Medulla oblongata (tissue), 1 donor: ENCODE results near the gene GLIPR1.
A peak's percentile ranks its signal among the peaks of the same experiment; 100 is the strongest.
"Not testable (repeated sequence)": the region's sequence is repeated elsewhere in the genome, so short reads cannot be mapped to it uniquely, and the experiment has no call there.

Source experiments
- DNase-seq: peaks from one replicate; pipeline ENCODE4 v3.0.0-alpha.2; 2015; ENCODE audit errors: extremely low spot score

Gene GLIPR1

DNA sequence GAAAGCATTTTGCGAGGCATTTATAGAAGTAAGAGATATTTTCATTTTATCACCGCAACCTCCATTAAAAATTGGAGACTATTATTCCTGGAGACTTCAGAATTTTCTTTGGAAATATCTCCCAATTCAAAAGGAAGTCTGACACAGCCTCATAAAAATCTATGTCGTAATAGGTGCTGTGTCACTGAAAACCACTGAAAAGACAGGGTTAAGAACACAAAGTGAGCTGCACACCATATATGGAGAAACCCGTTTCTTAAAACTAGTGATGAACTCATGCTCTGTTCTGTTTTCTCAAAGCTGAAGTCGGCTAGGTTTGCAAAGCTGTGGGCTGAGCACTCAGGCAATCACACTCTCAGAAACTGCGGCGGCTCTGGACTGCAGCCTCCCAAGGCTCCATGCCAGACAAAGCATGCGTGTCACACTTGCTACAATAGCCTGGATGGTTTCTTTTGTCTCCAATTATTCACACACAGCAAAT is at the start of gene GLIPR1:
Gene GLIPR1, plus strand, starts transcription at position 287 of the 481 bp plus-strand sequence. Its CDS starts 126 bp downstream, at position 413.
- peak; percentile 75 for DNase-seq

GRCh38 chr12:75432924-75433323 is 47.6 kb upstream of the GLIPR1 start:
- DNase-seq = no peak

DNA sequence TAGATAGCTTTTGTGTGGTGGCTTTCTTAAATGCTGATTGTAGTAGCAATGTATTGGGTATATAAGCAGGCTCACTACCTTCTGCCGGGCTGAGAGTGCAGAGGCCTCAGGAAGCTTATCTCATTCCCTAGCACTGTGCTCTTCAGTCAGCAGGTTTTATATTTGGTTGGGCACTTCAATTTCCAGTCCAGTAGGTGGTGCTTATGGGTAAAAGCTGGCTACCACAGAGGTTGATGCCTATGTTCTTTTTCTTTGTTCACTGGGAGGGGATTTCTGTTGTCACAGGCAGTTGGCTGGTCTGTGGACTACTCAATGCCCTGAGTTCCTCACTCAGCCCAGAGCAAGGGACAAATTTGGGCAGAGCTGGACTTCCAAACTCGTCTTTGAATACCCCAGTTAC is 43.0 kb upstream of the GLIPR1 start:
- peak; percentile 31 for DNase-seq

DNA sequence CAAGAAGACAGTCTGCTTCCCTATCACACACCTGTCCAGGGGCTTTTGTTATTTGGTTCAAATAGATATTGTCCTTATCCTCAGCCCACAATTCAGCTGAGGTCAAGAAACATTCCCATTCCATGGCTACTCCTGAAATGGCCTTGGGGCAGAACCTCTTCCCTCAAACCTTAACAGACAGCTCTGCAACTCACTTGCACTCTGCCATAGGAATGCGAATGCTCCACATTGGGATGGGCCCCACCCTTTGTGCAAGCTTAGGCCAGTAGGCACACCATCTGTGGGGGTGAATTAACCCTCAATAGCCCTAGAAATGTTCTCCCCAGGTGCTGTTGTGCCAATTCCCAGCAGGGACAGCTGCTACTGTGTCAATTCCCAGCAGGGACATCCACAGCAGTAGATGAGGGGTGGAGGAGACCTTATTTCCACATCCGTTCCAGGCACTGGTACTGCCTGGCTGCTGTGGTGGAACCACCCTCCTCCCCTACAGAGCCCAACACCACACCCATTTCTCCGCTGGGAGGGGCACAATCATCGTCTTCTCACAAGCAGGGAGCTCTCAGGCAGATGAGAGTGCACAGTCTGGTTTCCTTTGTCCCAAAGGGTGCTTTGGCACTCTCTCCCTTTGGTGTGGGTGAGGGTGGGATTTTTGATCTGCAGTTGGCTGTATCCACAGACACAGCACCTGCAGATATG is 42.3 kb upstream of the GLIPR1 start:
- no peak for DNase-seq

GRCh38 chr12:75439048-75439447 is 41.5 kb upstream of the GLIPR1 start:
- DNase-seq = no peak

GRCh38 chr12:75439930-75440329 is 40.6 kb upstream of the GLIPR1 start:
- no peak for DNase-seq

DNA sequence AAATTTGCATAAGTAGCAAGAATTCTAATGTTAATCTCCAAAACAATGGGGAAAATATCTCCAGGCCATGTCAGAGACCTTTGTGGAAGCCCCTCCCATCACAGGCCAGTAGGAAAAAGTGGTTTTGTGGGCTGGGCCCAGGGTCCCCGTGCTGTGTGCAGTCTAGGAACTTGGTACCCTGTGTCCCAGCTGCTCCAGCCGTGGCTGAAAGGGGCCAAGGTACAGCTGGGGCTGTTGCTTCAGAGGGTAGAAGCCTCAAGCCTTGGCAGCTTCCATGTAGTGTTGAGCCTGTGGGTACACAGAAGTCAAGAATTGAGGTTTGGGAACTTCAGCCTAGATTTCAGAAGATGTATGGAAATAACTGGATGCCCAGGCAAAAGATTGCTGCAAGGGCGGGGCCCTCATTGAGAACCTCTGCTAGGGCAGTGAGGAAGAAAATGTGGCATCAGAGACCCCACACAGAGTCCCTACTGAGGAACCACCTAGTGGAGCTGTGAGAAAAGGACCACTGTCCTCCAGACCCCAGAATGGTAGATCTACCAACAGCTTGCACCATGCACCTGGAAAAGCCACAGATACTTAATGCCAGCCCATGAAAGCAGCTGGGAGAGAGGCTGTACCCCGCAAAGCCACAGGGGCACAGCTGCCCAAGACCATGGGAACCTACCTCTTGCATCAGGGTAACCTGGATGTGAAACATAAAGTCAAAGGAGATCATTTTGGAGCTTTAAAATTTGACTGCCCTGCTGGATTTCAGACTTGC is 38.7 kb upstream of the GLIPR1 start:
- not testable (repeated sequence) for DNase-seq

DNA sequence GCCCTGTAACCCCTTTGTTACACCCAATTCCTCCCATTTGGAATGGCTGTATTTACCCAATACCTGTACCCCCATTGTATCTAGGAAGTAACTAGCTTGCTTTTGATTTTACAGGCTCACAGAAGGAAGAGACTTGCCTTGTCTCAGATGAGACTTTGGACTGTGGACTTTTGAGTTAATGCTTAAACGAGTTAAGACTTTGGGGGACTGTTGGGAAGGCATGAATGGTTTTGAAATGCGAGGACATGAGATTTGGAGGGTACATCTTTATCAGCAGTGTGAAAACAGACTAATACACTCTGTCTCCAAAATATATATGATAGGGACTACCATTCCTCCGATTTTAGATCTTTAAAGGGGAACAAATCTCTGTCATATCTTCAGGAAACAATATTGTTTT is 38.1 kb upstream of the GLIPR1 start:
- DNase-seq = not testable (repeated sequence)

DNA sequence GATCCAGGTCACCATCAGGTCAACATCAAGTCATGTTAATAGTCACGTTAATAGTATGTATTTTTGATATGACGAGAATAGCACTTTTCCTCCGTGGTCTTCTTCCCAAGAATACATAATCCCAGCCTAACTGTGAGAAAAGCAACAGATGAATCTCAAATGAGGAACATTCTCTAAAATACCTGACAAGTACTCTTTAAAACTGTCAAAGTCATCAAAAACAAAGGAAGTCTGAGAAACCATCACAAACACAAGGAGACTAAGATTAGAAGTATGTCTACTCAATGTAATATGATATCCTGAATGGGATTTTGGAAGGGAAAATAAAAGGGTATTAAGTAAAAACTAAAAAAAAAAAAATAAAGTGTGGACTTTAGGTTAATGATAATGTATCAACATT is 36.8 kb upstream of the GLIPR1 start:
- DNase-seq = no peak

- DNase-seq = no peak
Measured at GRCh38 chr12:75444429-75445136, 36.0 kb upstream of the GLIPR1 start.

- not testable (repeated sequence) for DNase-seq
Measured at GRCh38 chr12:75445137-75445507, 35.4 kb upstream of the GLIPR1 start.

- DNase-seq = no peak
Measured at GRCh38 chr12:75446857-75447256, 33.7 kb upstream of the GLIPR1 start.

DNA sequence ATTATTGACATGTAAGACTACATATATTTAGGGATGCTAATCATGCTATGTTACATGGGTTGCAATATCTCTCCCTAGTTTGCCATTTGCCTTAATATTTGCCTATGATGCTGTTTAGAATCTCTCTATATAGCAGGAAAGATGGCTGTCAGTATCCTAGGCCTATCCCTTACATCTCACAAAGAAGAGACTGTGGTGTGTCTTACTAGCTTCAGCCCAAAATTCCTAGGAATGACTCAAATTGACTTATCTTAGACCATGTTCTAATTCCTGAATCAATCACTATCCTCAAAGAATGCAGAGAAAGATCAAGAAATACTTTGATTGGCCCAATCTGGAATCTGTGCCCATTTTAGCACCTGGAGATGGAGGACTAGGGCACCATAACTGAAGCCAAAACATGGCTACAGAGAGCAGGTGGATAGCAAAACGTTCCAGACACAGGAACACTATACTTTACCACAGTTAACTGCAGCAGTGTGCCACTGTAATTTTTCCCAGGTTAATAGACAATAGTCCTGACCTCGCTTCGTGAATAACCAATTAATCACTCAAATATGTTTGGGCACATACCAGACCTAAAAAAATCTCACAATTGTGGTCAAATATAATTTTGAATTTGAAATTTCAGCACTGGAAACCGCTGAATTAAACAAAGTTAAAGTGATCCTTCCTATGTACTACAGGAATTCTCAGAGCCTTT is 32.7 kb upstream of the GLIPR1 start:
- DNase-seq = no peak

GRCh38 chr12:75452675-75453330 is 27.8 kb upstream of the GLIPR1 start:
- no peak for DNase-seq

DNA sequence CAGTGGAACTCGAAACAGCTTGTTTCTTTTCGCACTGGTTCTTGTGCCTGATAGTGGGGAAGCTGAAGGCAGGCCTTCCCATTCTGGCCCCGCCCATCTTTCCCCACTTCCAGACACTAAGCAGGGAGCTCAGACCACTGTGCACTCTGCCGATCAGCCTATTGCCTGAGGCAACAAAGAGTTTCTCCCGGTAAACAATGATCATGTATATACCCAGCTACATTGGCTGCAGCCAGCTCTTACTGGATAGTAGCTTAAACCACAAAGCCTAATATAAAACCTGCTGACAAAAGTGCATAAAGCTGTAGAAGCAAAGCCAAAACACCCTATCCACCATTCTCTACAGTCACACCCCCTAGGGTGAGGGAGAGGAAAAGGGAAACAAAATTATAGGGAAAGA is 24.7 kb upstream of the GLIPR1 start:
- no peak for DNase-seq

DNA sequence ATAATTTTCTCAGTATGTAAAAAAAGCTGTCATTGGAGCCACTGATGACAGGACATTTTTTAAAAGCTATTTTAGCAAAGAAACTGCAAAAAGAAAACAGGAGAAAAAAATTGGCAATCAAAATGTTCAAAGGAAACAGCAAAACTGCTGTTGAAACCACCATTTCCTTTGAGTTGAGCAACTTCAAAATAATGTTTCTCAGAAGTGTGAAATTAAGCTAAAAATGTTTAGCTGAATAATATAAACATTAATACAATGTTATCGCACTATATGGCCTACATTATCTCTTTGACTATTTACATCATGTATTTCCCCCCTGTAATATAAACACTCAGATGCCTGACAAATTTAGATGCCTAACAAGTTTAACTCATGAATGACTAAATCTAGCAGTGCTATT is 23.4 kb upstream of the GLIPR1 start:
- DNase-seq = no peak

GRCh38 chr12:75457866-75458265 is 22.7 kb upstream of the GLIPR1 start:
- DNase-seq = not testable (repeated sequence)

- no peak for DNase-seq
Measured at GRCh38 chr12:75459755-75460154, 20.8 kb upstream of the GLIPR1 start.

DNA sequence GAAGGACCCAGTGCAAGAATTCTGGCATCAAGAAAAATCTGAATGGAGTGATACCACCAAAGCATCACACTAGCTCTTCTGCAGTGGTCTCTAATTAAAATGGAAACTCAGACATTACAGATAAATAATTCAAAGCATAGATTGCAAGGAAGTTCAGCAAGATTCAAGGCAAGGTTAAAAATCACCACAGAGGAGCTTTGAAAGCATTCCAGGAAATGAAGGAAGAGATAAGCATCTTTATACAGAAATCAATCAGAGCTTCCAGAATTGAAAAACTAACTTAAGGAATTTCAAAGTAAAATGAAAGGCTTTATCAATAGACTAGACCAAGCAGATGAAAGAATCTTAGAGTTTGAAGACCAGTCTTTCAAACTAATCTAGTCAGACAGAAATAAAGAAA is 20.4 kb upstream of the GLIPR1 start:
- DNase-seq = no peak

DNA sequence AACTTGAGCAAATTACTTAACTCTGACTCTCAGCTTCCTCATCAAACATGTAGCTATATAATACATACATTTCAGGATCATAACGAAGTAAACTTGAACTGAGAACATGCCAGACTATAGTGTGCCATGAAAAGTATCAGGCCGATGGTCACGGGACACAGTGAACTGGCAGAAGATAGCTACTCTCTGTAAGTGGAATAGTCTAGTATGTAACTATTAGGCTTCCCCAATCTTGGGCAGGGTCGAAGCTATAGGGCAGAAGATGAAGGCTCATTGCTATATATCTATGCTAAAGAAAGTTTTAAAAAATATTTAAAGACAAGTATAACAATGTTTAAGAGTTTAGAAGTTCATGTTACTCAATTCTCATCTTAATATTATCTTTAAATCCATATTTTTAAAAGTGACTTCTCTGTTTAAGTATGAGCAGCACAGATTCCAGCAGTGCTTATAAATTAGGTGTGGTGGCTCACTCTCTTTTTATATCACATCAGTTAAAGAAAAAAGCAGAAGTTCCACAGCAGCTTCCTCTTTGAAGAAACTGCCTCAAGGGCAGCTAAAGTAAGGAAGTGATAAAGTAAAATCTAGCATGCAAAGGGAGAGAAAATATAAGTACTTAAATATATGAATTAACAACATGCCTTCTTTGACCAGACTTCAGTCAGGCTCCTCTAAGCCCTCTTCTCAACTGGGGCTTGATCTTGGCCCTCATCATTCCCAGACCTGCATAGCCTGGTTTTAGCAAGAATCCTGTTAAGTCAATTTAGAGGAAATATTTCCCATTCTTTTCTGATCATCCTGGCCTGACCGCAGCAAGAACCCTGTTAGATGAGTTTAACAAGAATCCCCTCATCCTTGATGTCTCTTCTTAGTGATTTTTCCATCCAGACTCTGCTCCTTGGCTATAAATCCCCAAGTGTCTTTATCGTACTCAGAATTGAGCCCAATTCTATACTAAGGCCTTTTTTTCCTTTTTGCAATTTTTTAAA is 8.4 kb upstream of the GLIPR1 start:
- peak; percentile 59 for DNase-seq
